LNCAP (cell line): Measurements from ENCODE around the gene DDC.

Source experiments
- CTCF ChIP-seq: fragments of 450-650 bp; IDR thresholded peaks from 2 replicates; pipeline ENCODE4 v1.5.1; 2017; ENCODE audit warnings: mild to moderate bottlenecking

DDC gene

DNA sequence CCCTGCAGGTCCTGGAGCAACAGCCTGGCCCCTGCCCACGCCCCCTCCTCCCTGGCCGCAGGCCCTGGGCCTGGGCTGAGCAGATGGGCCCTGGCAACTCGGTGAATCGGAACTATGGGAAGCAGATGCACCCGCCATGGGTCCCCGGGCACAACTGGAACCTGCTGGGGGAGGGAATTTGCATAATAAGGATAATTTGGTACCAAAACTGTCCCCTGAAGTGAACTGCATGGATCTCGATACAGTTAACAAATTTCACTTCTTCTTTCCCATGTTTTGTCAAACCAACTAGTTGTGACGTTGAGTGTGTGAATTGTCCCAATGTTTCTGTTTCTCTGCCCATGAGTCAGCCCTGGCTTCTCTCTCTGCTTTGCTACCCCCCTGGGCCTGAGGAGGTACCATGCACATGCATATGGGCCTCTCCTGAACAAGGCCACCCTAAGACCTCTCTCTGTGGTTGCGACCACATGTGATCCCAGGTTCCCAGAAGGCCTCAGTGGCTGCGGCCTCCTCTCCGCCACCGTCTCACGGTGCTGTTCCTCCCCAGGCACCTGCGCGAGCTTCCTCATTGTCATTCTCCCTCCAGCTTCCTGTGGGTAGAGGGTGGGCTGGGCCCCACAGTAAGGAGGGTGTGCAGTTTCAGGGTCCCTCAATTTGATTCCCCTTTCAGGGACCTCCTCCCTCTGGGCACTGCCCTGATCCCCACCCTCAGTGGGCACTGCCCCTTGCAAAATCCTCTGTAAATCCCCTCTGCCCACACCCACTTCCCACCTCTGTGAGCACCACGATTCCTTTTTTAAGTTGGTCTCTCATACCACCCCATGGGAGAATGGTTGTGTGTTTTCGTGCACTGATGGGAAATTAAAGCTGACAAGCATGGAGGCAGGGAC is 155.1 kb downstream of the DDC start:
- TF ChIP-seq CTCF = no peak
